Measurements from ENCODE around the gene SOAT2. TPM values are rescaled to one million over a fixed set of nuclear protein-coding genes. Genes with fewer than 3 reads are reported as not detected.

Gene SOAT2
- total RNA-seq, 6 experiments from 2014 or later: 0.62 to 3.4 (median 0.99) TPM

DNA sequence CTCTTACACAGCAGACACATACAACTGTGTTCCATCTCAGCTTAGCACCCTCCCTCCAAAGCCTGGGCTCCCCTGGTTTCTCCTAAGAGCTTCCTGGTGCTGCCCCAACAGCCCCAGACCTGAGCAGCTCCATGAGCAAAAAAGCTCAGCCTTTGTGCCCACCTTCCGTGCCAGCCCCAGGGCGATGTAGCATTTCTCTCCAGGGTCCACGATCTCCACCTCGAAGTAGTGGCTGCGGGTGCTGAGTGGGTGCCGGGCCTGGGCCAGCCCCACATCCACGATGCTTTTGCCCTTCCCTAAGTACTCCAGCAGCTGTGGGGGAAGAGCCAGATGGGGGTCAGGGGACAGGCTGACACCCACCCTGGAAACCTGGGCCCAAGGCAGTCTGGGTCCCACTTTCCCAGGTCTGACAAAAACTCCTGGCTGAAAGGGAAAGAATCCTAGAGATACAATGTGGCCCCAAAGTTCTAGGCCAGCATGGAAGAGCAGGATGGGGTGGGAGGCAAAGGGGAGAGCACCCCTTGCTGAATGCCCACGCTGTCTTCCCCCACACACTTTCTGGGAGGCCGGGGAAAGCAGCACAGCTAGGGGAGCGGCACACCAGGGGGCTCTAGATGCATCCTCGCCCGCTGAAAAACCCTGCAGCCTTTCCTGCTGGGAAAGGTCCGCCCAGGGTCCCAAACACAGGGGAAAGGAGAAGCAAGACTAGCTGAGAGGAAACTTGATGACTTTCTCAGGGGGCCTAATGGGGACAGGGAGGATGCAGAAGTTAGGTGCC, 35.1 kb upstream of the SOAT2 start:
- TF ChIP-seq POLR2A (IDR thresholded peaks at IDR 0.05): no peak
- TF ChIP-seq, protein P1, sequence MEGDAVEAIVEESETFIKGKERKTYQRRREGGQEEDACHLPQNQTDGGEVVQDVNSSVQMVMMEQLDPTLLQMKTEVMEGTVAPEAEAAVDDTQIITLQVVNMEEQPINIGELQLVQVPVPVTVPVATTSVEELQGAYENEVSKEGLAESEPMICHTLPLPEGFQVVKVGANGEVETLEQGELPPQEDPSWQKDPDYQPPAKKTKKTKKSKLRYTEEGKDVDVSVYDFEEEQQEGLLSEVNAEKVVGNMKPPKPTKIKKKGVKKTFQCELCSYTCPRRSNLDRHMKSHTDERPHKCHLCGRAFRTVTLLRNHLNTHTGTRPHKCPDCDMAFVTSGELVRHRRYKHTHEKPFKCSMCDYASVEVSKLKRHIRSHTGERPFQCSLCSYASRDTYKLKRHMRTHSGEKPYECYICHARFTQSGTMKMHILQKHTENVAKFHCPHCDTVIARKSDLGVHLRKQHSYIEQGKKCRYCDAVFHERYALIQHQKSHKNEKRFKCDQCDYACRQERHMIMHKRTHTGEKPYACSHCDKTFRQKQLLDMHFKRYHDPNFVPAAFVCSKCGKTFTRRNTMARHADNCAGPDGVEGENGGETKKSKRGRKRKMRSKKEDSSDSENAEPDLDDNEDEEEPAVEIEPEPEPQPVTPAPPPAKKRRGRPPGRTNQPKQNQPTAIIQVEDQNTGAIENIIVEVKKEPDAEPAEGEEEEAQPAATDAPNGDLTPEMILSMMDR (IDR thresholded peaks at IDR 0.05): no peak

DNA sequence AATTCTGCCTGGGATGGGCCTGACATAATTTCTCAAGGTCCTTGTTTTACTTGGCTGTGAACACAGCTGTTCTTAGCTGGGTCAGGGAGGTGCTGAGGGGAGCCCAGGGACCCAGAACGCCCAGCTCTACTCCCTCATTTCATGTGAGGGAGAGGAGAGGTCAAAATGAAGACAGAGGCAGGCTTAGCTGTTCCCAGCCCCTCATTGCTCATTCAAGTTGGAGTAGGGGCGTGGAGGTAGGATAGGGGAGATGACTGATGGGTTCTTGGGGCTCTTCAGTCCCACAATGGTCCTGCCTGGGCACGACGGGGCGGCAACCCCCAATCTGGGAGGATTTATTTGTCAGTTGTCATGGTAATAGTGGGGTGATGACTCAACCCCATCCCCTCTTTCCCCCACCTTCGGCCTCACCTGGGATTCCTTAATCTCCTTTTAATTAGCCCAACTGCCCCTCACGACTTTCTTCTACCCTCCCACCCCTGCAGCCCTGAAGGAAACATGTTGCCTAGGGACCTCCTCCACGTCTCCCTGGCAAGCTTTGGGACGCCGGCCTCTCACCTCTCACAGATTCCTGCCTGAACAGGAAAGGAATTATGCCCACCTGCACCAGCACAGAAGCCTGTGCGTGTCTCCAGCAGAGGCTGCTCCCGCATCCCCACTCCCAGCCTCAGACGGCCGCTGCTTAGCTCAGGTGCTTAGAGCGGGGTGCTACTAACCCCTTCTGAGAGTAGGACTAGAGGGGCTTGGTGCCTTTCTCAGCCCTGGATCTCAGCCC, 34.3 kb upstream of the SOAT2 start:
- Histone ChIP-seq H3K27me3 (no peaks in the 10 kb centered on the region), H3K27ac (no peak overlapping the region), H3K9me3 (no peaks in the 10 kb centered on the region), H3K4me1 (peaks cover 0 to 7% (median 2%) of the 10 kb centered on the region in 4 donors), H3K4me3 (no peak overlapping the region), H3K36me3 (peaks cover 0 to 15% (median 1%) of the 10 kb centered on the region in 4 donors)
- DNase-seq (no peak), ATAC-seq (no peak)
- intact Hi-C loops (cut with DNase I): loop anchor here (5.0 to 10.0 kb wide), 4 partner anchors 33 to 126 kb away; partner anchors contain the start of gene SOAT2 (in 1 of the 2)
- WGBS (ENCODE audit: insufficient coverage, low coverage, low lambda C conversion rate, missing lambda C conversion rate): 79% methylated on average over 6 of the region's 15 CpGs
- TF ChIP-seq, protein P1 (IDR thresholded peaks at IDR 0.05): no peak
- no peak for TF ChIP-seq POLR2A (IDR thresholded peaks at IDR 0.05)

More for the DNA sequence above, 35.1 kb upstream of the SOAT2 start:
- no peaks in the 10 kb centered on the region for H3K9me3 ChIP-seq
- no peak overlapping the region for H3K27ac ChIP-seq
- no peak overlapping the region for H3K4me3 ChIP-seq
- peaks cover 0 to 22% (median 6%) of the 10 kb centered on the region in 4 donors for H3K36me3 ChIP-seq
- ATAC-seq (no peak), DNase-seq (no peak)
- H3K4me1 ChIP-seq: peaks cover 0 to 3% (median 0%) of the 10 kb centered on the region in 4 donors
- H3K27me3 ChIP-seq: no peaks in the 10 kb centered on the region
- 88% methylated on average over 7 of the region's 13 CpGs for WGBS (ENCODE audit: insufficient coverage, low coverage, low lambda C conversion rate, missing lambda C conversion rate)
- intact Hi-C loops (cut with DNase I): loop anchor here (5.0 to 10.0 kb wide), 4 partner anchors 34 to 127 kb away; partner anchors contain the start of gene SOAT2 (in 1 of the 2)

DNA sequence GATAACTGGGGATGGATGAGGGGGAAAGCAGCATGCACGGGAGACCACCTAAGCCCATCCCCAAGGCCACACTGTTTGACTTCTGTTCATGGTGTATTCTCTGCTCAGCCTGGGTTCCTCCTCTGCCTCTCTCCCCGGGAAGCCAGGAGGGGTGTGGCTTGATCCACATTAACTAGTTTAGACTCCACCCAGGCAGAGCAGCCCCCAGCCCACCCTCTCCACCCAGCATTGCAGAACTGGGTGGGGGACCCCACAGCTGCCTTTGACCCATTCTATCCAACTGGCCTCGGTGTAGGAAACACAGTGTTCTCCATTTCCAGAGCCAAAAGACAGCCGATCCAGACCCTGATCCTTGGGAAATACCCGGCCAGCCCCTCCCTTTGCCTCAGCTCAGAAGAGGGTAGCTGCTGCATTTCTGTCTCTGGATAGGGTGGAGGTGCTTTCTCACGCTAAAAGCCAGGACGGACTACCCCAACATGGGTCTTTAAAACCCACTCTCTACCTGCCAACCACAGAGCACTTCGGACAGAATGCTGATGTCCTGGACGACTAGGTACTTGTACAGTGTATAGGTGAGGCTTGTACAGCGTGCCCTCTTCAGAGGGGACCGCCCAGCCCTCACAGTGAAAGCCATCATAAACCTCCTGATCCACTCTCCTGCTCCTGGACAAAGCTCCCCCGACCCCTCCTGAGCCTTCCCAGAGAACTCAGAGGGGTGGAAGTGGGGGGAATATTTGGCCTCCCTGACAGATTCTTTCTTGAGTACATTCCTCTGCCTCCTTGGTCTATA, 33.5 kb upstream of the SOAT2 start:
- WGBS (ENCODE audit: insufficient coverage, low coverage, low lambda C conversion rate, missing lambda C conversion rate): 71% methylated on average over 8 of the region's 12 CpGs
- DNase-seq (no peak), ATAC-seq (no peak)
- H3K27me3 ChIP-seq: no peaks in the 10 kb centered on the region
- peaks cover 0 to 12% (median 2%) of the 10 kb centered on the region in 4 donors for H3K4me1 ChIP-seq
- intact Hi-C loops (cut with DNase I): loop anchor here (5.0 to 10.0 kb wide), 5 partner anchors 32 to 215 kb away; partner anchors contain the start of gene SOAT2 (in 1 of the 2)
- peaks cover 0 to 18% (median 2%) of the 10 kb centered on the region in 4 donors for H3K36me3 ChIP-seq
- no peak overlapping the region for H3K27ac ChIP-seq
- TF ChIP-seq, protein P1 (IDR thresholded peaks at IDR 0.05): no peak
- TF ChIP-seq POLR2A (IDR thresholded peaks at IDR 0.05): no peak
- no peak overlapping the region for H3K4me3 ChIP-seq
- H3K9me3 ChIP-seq: no peaks in the 10 kb centered on the region
